GM12874 (cell line): ENCODE data around the gene EHBP1.

Experiments
- TF ChIP-seq, protein P1 (sequence below): IDR thresholded peaks from 2 replicates; pipeline ENCODE4 v1.5.1; 2011; ENCODE audit warnings: low read depth, mild to moderate bottlenecking, control low read depth, low read length, moderate library complexity; ENCODE audit not compliant: insufficient read depth

Gene EHBP1

DNA sequence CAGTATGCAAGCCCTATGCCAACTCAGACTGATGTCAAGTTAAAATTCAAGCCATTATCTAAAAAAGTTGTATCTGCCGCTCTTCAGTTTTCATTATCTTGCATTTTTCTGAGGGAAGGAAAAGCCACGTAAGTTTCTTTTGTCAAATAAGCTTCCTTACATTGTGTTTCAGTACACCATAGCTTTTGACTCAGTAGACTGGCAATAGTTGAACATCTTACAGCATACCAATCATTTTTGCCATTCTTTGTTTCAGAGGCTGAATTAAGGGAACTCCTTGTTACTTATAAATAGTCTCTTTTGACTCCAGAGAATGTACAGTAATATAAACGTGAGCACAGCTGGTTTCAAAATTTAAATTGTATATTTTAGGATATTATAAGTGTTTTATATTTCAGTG is 120.6 kb downstream of the EHBP1 start:
- TF ChIP-seq, protein P1, sequence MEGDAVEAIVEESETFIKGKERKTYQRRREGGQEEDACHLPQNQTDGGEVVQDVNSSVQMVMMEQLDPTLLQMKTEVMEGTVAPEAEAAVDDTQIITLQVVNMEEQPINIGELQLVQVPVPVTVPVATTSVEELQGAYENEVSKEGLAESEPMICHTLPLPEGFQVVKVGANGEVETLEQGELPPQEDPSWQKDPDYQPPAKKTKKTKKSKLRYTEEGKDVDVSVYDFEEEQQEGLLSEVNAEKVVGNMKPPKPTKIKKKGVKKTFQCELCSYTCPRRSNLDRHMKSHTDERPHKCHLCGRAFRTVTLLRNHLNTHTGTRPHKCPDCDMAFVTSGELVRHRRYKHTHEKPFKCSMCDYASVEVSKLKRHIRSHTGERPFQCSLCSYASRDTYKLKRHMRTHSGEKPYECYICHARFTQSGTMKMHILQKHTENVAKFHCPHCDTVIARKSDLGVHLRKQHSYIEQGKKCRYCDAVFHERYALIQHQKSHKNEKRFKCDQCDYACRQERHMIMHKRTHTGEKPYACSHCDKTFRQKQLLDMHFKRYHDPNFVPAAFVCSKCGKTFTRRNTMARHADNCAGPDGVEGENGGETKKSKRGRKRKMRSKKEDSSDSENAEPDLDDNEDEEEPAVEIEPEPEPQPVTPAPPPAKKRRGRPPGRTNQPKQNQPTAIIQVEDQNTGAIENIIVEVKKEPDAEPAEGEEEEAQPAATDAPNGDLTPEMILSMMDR = no peak

DNA sequence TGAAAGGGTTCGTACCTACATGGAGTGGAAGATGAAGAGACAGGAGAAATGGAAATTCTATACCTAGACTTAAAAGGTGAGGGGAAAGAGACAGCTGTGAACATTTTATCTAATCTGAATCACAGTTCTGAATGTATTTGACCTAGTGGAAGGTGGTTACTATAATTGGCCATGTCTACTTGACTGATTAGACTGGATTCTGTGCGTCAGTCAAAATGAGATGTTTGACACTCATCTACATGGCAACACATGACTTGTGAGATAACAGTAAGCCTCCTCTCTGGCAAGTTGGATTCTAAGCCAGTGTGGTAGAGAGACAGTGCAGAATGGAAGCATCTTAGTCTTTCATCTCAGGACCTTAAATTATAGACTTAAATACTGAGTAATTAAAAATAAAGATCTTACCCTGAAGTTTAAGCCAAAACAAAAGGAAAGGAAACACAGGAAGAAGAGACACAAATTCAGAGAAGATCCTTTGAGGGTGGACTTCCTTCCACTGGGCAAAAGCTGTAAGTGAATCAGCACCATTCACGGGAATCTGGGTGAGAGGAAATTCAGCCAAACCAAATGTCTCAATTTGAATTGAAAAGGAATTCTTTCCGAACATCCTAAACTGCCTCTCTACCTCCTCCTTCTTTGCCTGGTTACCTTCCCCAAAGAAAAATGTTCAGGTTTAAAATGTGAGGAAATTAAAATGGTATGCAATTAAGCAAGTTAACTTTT is 121.6 kb downstream of the EHBP1 start:
- TF ChIP-seq, protein P1 = no peak

DNA sequence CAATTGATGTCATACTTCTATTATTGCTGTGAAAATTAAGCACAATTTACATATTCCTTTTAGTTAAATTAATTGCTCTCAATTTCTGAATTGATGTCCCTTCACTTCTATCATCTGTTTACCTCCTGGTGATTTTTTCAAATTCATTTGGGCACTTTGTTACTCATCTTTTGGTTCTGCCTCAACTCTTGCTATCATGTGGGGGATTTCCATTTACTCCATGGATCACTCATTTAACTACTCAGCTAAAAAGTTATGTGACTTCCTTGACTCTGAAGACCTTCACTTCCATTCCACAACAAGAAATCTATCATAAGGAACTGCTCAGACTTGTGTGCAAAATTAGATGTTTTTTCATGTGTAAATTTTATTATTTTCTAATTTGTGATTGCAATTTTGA is 126.2 kb downstream of the EHBP1 start:
- TF ChIP-seq, protein P1 = no peak

DNA sequence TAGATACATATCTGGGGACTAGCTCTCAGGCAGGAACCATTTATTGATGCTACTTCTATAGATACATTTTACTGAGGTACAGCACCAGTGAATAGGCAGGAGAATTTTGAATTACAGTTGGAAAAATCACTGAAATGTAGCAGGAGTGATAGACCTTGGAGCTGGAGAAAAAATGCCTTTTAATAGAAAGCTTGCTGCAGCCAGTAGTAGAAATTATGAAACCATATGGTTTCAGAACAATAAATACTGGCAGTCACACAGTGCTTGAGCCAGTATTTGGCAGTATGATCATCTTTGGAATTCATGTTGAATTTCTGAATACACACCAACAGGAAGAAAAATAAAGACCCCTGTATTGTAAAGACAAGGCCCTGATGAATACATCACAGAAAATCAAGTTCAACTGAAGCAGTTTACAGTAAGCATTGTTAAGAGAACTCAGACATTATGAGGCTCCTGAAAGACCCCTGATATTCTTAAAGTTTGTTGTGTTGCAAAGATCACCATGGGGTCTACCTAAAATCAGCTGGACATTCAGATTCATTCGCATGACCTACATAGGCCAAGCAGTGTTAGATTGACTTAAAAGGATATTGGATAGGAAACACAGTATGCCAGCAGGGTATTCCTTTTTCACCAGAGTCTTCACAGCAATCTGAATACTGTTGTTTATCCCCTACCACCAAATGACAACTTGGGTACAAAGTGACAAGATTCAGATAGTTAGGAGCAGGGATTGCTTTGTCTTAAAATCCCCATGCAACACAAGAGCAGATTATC is 139.0 kb downstream of the EHBP1 start:
- TF ChIP-seq, protein P1 = no peak

DNA sequence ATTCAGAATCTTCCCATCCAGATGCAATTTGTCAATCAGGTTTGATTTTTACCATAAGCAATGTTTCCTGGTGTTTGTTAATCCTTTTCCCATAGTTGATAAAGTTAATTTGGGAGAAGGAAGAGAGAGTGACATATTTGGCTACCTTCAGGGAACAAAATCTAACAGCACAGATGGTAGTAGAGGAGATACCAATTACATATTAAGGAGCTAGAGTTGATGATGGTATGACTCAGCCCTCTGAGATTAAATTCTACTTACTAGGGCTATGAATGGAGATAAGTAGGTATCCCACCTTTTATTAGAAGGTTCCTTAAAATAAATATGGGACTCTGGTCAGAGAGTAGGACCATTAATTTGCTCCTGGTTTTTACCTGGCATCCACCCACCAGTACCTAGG is 139.7 kb downstream of the EHBP1 start:
- TF ChIP-seq, protein P1 = no peak

DNA sequence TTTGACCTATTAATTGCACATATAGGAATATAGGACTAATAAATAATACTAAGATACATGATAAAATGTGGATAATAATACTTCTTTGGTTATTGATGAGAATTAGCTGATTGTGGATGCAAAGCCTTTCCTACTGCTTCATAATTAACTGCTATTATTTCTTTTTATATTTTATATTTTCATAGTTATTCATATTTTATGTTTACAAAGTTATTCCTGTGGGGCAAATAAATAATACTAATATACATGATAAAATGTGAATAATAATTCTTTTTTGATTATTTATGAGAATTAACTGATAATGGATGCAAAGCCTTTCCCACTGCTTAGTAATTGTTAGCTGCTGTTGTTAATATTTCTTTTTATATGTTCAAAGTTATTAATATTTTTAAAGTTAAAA is 146.7 kb downstream of the EHBP1 start:
- TF ChIP-seq, protein P1 = no peak

DNA sequence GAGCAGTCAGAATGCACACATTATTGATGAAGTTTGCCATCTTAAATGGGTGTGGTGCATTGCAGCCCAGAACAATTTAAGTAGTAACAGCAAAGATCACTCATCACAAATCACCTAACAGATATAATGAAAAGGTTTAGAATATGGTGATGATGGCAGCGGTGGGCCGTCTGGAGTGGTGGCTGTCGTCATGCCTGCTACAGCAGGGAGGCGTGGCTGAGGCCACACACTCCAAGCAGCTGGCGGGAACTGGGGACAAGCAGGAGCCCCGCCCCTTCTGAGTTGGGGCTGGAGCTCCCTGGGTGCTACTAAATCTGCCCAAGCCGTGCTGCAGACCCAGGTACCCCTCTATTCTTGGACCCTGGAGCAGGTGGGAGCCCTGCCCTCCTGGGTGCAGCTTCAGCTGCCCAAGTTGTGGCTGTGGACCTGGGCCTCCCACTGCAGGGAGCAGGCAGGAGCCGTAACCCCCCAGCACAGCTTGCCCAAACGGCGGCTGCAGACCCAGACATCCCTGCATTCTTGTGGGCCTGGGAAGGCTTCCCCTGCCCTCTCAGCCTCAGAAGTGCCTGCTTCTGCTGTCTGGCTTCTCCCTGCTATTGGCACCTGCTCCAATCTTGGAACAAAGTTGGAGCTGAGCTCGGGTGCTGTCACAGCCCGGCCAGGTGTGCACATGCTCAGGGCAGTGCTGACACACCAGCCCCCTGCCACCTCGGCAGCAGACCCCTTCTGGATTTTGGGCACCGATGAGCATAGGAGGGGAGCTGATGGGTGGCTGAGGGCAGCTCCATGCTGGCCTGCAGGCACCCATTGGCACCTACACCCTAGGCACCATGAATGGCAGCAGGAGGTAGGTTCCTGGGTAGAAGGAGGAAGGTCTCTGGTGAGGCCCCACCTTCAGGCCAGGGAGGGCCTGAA is 149.3 kb downstream of the EHBP1 start:
- TF ChIP-seq, protein P1 = no peak
